22Rv1 (cell line): Measurements from ENCODE around the gene GLTP.

Experiments
- CTCF ChIP-seq: fragments of 450-650 bp; IDR thresholded peaks from 2 replicates; pipeline ENCODE4 v1.5.1; 2017; ENCODE audit warnings: mild to moderate bottlenecking
- ZFX ChIP-seq: fragments of 450-650 bp; IDR thresholded peaks from 2 replicates; pipeline ENCODE4 v1.6.1; 2017; ENCODE audit warnings: antibody characterized with exemption, borderline replicate concordance

- no peak for TF ChIP-seq CTCF
- no peak for TF ChIP-seq ZFX
Measured at GRCh38 chr12:109822951-109823411, 57.4 kb downstream of the GLTP start.
